Epithelial cell of alveolus of lung (primary cell): Measurements from ENCODE around the gene NCAN. TPM values are rescaled to one million over a fixed set of nuclear protein-coding genes. Genes with fewer than 3 reads are reported as not detected.

Experiments used
- total RNA-seq: library from RNA; depleted of rRNA; stranded (reverse); fragments of >200 nt; gene quantifications from 2 replicates; pipeline ENCODE4 v1.2.1, GENCODE V29; 2015

Gene NCAN
- 0.08 TPM in 1 of 2 replicates, not detected in the other for total RNA-seq

DNA sequence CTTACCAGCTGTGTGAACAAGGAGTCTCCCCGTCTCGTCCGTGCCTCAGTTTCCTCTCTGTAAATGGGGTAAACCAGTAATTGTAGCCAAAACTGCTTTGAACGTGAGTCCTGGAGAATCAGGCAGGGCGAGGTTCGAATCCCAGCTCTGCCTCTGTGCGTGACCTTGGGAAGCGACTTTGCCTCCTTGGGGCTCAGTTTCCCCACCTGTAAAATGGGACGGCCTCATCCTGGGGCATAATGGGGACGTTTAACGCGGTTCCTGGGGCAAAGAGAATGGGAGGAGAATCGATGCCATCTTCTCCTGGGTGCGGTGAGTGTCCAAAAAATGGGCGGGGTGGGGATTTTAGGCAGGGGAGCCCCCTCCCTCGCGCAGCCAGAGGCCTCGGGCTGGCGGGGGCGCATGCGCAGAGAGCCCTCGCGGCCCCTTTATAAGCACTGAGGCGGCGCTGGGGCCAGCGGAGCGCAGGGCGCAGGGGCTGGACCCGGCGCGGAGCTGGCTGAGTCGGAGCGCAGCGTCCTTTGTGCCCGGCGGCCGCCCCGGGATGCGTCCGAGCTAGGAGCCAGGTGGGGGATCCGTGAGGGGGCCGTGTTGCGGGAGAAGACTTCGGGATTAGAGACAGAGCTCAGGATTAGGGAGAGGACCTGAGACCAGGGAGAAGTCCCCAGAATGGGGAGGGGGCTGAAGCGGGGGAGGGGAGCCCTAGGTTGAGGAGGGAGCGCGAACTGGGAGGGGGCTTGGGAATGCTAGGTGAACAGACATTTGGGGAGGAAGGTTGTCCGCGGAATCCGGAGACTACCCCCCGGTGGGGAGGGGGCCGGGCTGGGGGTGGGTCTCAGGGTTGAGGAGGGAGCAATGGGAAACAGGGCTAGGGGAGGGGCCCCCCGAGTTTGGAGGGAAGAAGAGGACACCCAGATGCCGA lies at the start of gene NCAN:
NCAN (plus strand) TSS at position 460 of the 922 bp plus-strand sequence. CDS start 4,996 bp downstream, outside the sequence.

DNA sequence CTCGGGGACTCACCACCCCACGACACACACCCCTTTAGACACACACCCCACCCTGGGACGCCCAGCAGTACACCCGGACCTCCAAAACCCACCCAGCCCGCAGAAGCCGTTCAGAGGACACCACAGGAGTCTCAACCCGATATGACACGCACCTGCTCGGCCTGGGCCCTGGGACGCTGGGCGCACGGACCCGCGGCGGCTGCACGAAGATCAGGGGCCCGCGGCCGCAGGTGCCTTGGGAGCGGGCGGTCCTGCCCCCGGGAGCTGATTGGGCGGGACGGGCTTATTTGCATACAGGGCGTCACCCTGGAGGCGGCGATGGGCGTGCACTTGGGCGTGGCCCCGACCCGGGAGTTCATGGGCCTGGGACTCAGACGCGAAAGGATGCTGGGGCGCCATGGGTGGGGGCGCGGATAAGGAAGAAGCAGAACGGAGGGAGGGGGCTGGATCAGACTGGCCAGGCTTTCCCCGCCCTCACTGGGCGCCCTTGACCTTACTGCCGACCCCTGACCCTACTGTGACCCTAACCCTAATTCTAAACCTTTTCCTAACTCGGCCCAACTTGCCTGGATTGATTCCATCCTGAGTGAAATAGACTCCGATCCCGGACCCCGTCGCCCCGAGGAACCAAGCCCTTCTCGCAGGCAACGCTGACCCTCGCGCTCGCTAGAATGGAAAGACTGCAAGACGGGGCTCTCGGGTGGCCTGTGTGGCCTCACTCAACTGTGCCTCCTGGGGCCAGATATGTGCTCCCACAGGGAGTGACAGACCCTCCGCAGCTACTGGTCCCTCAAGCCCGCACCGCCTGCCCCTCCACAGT lies 41.5 kb upstream of the NCAN start, which contains the start of gene MEF2B:
MEF2B (minus strand) TSS at position 211 of the 820 bp plus-strand sequence. CDS start 19,528 bp downstream, outside the sequence.

DNA sequence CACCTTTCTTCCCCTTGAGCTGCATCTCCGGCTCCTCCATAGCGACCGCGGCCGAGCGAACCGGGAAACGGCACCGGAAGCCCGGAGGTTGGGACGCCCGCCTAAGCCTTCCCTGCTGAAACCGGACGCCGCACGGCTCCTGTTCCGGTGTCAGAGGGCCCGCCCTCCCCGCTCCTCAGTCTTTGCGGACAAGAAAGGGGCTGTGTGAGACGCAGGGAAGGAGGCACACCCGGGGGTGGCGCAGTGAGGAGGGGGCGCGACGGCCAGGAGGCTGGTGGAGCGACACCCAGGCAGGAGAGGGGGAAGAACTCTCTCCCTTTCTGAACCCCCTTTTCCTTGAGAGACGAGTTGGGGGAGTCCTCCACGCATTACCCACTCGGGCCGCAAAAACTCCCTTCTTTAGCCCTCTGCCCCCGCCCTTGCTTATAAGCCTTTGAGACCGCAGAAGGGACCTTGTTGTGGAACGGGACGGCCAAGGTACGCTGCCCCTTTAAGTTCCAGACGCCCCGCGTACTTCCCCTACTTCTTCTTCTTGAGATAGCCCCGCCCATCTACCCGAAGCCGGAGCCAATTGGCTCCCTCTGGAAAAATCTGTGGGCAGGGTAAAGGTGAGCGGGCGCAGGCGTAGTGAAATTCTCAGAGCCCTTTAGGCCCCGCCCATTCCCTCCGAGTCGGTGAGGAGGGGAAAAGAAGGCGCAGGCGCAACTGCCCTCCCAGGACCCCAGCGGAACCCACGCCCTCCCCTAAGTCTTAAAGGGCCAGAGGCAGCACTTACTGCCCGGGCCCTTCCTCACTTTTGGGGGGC lies 19.5 kb upstream of the NCAN start, which contains the start of the genes BORCS8 and RFXANK:
BORCS8 (minus strand) TSS at position 75 of the 805 bp plus-strand sequence; CDS start at position 40, 35 bp downstream.
RFXANK (plus strand) TSS at position 181 of the 805 bp plus-strand sequence. CDS start 1,689 bp downstream, outside the sequence.

DNA sequence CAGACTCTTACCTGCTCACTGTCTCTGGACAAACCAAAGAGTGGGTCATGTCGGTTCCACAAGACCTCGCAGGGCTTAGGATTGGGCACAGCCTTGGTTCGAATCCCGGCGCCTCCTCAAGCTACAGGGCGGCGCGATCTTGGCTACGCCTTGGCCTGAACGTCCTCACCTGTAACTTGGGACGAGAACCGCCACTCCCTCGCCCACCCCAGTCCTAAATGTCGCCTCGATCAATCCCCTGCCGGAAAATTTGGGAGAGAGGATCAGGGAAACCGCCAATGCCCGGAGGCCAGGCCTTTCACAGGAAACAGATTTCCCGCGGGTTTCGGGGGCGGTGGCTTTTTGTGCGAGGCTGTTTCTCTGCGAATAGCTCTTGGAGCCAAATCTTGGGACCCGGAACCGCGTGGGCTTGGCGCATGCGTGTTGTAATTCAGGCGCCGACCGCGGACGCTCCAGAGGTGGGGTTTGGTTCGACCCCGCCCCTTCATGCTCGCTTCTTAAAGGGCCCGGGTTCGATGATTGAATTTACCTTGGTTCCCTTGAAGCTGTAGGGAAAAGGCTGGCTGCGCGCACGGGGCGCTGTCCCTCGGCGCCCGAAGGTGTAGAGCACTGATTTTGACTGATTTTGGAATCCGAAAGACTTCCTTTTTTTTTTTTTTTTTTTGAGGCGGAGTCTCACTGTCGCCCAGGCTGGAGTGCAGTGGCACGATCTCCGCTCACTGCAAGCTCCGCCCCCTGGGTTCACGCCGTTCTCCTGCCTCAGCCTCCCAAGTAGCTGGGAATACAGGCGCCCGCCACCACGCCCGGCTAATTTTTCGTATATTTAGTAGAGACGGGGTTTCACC lies 8.5 kb upstream of the NCAN start, which contains the start of gene NR2C2AP:
NR2C2AP (minus strand) TSS at position 403 of the 845 bp plus-strand sequence; CDS start at position 49, 354 bp downstream.

Other genes starting within 250 kb of the NCAN start
- gene SUGP2, start 178.4 kb upstream of the NCAN start, total RNA-seq: 20.0 and 36.6 TPM in 2 replicates
- 23.6 and 37.8 TPM in 2 replicates for gene ARMC6, start 178.4 kb upstream of the NCAN start, total RNA-seq
- gene SLC25A42, start 148.0 kb upstream of the NCAN start, total RNA-seq: 4.3 and 11.2 TPM in 2 replicates
- gene TMEM161A, start 73.5 kb upstream of the NCAN start, total RNA-seq: 39.6 and 51.0 TPM in 2 replicates
- 0.48 TPM in 1 of 2 replicates, not detected in the other for gene MEF2B, start 41.7 kb upstream of the NCAN start, total RNA-seq
- gene BORCS8, start 19.8 kb upstream of the NCAN start, total RNA-seq: 14.1 and 21.1 TPM in 2 replicates
- 95.0 and 98.1 TPM in 2 replicates for gene RFXANK, start 19.7 kb upstream of the NCAN start, total RNA-seq
- 4.2 and 12.0 TPM in 2 replicates for gene NR2C2AP, start 8.5 kb upstream of the NCAN start, total RNA-seq
- gene TM6SF2, start 61.3 kb downstream of the NCAN start, total RNA-seq: 0.39 and 1.4 TPM in 2 replicates
- gene SUGP1, start 108.6 kb downstream of the NCAN start, total RNA-seq: 30.8 and 67.1 TPM in 2 replicates
- 19.9 and 45.3 TPM in 2 replicates for gene MAU2, start 108.9 kb downstream of the NCAN start, total RNA-seq
- gene GATAD2A, start 193.7 kb downstream of the NCAN start, total RNA-seq: 27.8 and 61.8 TPM in 2 replicates